T-helper 1 cell treated with Interleukin-12 subunit alpha and Interleukin-12 subunit beta and Interleukin-4 antibody, amounts not matched to agents 30 ng/mL and 1 ng/mL, for 36 hours (primary cell): ENCODE data around the gene CERS4. TPM values are rescaled to one million over a fixed set of nuclear protein-coding genes. Genes with fewer than 3 reads are reported as not detected.
"Not testable (repeated sequence)": the region's sequence is repeated elsewhere in the genome, so short reads cannot be mapped to it uniquely, and the experiment has no call there.

Source experiments
- intact Hi-C: fragments of 100-400 bp; cut with micrococcal nuclease; formaldehyde crosslinking; loops from one replicate; pipeline ENCODE4 v1.15.1; 2024
- total RNA-seq: library from RNA; stranded (reverse); gene quantifications from 2 replicates; pipeline ENCODE4 v1.2.3, GENCODE V29; 2022

Gene CERS4, protein sequence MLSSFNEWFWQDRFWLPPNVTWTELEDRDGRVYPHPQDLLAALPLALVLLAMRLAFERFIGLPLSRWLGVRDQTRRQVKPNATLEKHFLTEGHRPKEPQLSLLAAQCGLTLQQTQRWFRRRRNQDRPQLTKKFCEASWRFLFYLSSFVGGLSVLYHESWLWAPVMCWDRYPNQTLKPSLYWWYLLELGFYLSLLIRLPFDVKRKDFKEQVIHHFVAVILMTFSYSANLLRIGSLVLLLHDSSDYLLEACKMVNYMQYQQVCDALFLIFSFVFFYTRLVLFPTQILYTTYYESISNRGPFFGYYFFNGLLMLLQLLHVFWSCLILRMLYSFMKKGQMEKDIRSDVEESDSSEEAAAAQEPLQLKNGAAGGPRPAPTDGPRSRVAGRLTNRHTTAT
- 29.8 and 37.2 TPM in 2 replicates for total RNA-seq

- intact Hi-C loops: loop anchor here (1.0 to 5.0 kb wide), 5 partner anchors 15 to 99 kb away; partner anchors contain the start of gene CD320
These were observed at the start of gene CERS4 for GRCh38 chr19:8208922-8209461. CERS4 (plus strand) TSS chr19:8209370; CDS start chr19:8251077, 41,707 bp downstream.

DNA sequence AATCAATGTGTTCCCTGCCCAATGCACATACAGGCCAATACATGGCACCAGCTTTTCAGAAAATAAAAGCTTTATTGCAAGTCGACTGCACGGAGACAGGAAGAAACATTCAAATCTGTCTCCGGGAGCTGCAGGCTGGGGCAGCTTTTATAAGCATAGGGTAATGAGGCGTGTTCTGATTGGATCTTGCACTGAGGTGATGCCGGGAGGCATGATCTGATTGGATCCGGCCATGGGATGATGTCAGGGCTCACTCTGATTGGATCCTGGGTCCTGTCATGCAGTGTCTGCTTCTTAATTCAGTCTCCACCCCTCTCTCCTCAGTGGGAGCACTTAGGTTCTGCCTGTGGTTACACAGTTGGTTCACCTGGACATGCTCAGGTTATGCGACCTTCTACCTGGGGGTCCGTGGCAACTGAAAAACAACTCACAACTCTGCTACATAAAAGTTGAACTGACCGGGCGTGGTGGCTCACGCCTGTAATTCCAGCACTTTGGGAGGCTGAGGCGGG lies 48.0 kb upstream of the CERS4 start:
- intact Hi-C loops: no loop called here

DNA sequence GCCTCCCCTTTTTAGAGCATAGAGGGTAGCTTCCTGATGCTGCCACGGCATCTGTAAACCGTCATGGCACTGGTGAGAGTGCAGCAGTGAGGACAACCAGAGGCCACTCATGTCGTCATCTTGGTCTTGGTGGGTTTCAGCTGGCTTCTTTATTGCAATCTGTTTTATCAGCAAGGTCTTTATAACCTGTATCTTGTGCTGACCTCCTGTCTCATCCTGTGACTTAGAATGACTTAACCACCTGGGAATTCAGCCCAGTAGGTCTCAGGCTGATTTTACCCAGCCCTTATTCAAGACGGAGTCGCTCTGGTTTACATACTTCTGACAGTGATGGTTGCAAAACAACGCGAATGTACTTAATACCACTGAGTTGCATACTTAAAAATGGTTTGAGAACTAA lies 45.4 kb upstream of the CERS4 start:
- intact Hi-C loops: no loop called here

DNA sequence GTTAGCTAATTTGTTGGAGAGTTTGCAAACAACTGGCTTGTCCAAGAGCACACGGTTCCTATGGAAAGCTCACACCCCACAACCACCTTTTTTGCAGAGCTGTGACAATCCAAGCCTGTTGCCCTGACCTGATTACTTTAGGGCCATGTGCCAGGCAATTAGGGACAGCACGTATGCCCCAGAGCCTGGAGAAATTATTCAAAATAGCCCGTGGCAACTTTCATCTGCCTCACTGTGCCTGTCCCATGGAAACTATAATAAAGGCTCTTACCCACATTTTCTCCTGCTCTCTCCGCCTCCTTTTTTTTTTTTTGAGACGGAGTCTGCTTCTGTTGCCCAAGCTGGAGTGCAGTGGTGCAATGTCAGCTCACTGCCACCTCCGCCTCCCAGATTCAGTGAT lies 41.2 kb upstream of the CERS4 start:
- intact Hi-C loops: no loop called here

- intact Hi-C loops: no loop called here
These were observed 40.6 kb upstream of the CERS4 start for GRCh38 chr19:8168537-8168936.

- intact Hi-C loops: no loop called here
These were observed 34.5 kb upstream of the CERS4 start for GRCh38 chr19:8174706-8175105.

- intact Hi-C loops: loop anchor here (2.0 kb wide), 1 partner anchor 29 kb away; the partner anchor contains the start of gene CERS4
These were observed 29.2 kb upstream of the CERS4 start for GRCh38 chr19:8180018-8180417.

DNA sequence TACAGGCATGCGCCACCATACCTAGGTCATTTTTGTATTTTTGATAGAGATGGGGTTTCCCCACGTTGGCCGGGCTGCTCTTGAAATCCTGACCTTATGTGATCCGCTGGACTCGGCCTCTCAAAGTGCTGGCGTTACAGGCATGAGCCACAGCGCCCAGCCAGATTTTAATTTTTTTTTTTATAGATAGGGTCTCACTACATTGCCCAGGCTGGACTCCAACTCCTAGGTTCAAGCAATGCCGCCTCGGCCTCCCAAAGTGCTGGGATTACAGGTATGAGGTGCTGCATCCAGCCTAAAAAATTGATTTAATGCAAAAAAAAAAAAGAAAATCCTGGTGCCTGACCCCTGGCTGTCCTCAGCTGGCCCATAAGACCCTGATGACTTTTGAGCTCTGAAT lies 24.9 kb upstream of the CERS4 start:
- intact Hi-C loops: no loop called here

GRCh38 chr19:8185343-8186068 lies 23.7 kb upstream of the CERS4 start:
- intact Hi-C loops: no loop called here

DNA sequence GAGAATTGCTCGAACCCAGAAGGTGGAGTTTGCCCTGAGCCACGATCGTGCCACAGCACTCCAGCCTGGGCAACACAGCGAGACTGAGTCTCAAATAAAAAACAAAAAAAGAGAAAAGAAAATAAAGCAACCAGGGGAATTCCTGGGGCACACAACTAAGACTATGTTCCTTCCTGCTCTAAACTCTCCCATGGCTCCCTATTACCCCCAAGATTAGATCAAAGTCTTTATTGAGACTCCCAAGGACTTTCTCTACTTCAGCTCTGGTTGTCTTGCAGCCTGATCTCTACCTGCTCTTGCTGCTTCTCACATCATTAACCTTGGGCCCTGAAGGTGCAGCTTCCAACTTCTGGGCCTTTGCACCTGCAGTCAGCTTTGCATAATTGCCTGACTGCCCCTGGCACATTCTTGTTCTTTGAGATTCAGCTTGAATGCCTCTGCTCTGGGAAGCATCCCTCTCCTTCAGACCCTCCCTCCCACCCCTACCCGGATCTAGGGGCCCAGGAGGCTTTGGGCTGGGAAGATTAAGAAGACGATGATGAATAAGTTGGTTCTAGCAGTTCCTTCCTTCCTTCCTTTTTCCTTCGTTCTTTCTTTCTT lies 16.8 kb upstream of the CERS4 start:
- intact Hi-C loops: loop anchor here (5.0 kb wide), 1 partner anchor 35 kb away; no protein-coding TSS in a partner anchor

GRCh38 chr19:8194528-8195267 lies 14.5 kb upstream of the CERS4 start:
- intact Hi-C loops: loop anchor here (1.0 to 5.0 kb wide), 2 partner anchors 15 to 37 kb away; partner anchors contain the start of gene CERS4

DNA sequence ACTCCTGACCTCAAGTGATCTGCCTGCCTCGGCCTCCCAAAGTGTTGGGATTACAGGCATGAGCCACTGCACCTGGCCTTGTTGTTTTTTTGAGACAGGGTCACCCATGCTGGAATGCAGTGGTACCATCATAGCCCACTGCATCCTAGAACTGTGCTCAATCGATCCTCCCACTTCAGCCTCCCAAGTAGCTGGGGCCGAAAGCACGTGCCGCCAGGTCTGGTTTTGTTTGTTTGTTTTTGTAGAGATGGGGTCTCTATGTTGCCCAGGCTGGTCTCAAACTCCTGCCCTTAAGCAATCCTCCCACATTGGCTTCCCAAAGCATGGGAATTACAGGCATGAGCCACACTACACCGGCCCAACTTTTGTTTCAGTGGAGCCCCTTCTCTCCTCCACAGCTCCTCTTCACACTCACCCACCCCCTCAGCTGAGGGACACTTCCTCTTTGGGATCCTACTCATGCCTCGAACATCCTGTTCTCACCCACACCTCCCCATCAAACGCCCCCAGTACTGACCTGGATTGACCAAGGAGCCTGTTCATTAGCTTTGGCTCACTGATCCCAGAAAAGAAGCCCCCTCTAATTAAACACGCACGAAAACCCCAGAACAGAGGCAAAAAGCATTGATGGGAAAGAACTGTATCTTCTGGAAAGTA lies 12.8 kb upstream of the CERS4 start:
- intact Hi-C loops: no loop called here

DNA sequence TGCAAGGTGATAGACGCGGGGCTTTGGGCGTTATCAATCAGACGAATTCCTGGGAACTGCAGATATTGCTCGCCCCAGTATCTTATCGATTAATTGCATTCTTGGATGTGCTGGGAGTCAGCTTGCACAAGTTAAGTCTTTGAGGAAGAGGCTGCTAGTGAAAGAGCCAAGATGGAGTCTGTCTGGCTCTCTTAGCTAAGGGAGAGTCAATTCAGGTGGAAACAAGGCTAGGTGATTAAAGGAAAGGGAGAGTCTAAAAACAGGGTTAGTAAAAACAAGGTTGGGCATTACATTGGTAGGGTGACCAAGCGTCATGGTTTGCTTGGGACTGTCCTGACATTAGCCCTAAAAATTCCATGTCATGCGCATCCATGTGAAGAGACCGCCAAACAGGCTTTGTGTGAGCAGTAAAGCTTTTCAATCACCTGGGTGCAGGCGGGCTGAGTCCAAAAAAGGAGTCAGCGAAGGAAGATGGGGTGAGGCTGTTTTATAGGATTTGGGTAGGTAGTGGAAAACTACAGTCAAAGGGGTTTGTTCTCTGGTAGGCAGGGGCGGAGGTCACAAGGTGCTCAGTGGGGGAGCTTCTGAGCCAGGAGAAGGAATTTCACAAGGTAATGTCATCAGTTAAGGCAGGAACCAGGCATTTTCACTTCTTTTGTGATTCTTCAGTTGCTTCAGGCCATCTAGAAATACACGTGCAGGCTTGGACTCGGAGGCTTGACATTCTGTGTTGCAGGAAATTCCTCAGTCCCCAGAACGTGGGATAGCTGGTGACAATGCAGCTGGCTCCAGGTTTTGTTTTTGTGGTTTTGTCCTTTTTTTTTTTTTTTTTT lies 5.7 kb upstream of the CERS4 start:
- intact Hi-C loops: not testable (repeated sequence)

GRCh38 chr19:8204961-8205360 lies 4.2 kb upstream of the CERS4 start:
- intact Hi-C loops: loop anchor here (5.0 kb wide), 1 partner anchor 47 kb away; no protein-coding TSS in a partner anchor

DNA sequence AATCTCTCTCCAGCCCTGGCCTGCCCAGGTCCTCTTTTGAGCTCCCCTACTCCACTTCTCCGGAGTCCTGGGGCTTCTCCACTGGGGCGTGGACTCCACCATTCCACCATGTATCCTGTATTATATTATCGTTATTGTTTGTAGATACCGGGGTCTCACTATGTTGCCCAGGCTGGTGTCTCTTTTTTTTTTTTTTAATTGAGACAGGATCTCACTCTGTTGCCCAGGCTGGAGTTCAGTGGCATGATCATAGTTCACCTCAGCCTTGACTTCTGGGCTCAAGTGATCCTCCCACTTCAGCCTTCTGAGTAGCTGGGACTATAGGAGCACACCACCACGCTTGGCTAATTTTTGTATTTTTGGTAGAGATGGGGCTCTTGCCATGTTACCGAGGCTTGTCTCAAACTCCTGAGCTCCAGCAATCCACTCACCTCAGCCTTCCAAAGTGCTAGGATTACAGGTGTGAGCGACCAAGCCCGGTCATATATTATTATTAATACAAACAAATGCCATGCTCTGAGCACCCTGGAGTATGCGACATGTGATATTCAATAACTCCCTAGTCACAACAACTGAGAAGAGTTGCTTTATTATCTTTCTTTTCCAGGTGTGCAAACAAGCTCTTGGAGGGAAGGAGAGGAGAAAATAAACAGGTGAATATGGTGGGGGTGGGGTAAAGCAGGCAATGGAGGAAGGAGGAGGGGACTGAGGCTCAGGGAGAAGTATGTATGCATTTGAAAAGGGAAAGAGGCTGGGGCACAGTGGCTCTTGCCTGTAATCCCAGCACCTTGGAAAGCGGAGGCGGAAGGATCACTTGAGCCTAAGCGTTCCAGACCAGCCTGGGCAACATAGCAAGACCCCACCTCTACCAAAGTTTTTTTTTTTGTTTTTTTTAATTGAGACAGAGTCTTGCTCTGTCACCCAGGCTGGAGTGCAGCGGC lies 2.8 kb upstream of the CERS4 start:
- intact Hi-C loops: loop anchor here (5.0 kb wide), 1 partner anchor 46 kb away; no protein-coding TSS in a partner anchor

DNA sequence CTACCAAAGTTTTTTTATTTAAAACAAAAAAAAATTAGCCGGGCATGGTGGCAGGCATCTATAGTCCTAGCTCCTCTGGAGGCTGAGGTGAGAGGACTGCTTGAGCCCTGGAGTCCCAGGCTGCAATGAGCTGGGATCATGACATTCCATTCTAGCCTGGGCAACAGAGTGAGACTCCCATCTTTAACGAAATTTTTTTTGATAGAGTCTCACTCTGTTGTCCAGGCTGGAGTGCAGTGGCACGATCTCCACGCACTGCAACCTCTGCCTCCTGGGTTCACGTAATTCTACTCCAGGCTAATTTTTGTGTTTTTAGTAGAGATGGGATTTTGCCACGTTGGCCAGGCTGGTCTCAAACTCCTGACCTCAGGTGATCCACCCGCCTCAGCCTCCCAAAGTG lies 1.8 kb upstream of the CERS4 start:
- intact Hi-C loops: loop anchor here (5.0 kb wide), 1 partner anchor 45 kb away; no protein-coding TSS in a partner anchor

- intact Hi-C loops: loop anchor here (2.0 to 5.0 kb wide), 2 partner anchors 28 to 44 kb away; no protein-coding TSS in a partner anchor
These were observed 850 bp upstream of the CERS4 start for GRCh38 chr19:8208119-8208921.
